Stimulated activated CD4-positive, alpha-beta T cell treated with anti-CD3 and anti-CD28 coated beads, Interleukin-1b, Interleukin-23, amount 100 ng/mL, for 24 hours (primary cell): ENCODE data around the gene OSBPL7.

Source experiments
- DNase-seq, 4 experiments: peaks; one replicate each; pipeline ENCODE4 v3.0.0-alpha.2; 2020; ENCODE audit warnings: low read depth in 4 of 4, low spot score in 1 of 4

The OSBPL7 gene

GRCh38 chr17:47829870-47830269, 8.3 kb upstream of the OSBPL7 start:
- DNase-seq = no peak

- DNase-seq = no peak
Measured at GRCh38 chr17:47823519-47823918, 1.9 kb upstream of the OSBPL7 start.

- DNase-seq = no peak
Measured at GRCh38 chr17:47822785-47823184, 1.2 kb upstream of the OSBPL7 start.

DNA sequence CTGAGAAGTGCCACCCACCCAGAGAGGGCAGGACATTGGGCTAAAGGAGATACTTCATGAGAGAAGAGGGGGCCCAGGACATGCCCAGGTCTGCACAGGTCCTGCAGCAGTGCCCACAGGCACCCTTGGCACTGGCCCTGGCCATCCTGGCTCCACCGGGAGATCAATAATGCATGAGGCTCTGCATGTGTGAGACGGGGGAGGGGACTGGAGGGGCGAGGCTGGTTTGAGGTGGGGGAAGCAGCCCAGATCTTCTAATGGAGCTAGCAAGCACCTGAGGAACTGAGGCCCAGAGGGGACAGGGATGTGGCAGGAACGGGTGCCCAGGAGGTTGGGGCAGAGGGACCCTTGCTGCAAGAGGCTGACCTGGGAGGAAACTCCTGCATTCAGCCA, 567 bp downstream of the OSBPL7 start:
- DNase-seq = no peak

DNA sequence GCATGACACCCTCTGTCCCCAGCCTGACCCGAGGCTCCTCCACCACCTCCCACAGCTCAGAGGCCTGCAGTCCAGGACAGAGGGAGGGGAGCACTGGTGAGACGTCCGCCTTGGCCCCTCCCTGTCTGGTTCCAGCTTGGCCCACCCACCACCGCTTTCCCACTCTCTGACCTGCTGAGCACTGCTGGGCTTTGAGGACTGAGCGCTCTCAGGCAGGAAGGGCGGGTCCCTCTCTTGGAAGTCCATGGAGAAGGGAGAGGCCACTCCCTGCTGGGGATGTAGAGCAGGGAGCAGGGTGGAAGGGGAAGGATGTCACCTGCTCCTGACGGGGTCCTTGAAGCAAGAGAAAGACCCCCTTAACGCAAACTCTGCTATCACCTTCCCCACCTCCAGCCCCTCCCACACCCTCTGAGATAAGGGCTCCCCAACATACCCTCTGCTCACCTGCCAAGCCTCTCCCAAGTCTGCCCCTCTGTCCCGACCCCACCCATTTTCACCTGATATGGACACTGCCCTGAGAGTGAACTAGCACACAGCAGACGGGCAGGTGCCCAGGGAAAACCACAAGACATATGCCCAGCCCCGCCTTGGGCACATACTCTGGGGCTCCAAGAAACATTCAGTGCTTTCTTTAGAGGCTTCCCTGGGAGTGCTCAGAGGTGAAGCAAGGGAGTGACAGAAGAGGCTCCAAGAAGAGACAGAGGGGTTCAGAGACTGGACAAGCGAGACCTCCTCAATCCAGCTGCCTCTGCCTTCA, 1.4 kb downstream of the OSBPL7 start:
- no peak for DNase-seq

DNA sequence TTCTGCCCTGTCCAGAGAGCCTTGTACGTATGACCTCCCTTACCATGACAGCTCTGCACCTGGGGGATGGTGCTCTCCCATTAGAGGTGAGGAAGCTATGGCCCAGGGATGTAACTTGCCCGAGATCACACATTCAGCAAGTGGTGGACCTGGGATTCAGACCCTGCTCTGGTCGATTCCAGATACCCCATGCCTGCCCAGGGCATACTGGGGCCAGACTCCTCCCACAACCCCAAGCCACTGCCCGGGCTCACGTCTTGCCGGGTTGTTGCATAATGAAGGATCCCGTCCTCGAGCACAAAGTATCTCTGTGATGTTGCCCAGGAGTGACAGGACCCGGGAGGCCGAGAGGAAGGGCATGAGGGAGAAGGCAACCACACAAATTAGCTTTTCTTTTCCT, 2.1 kb downstream of the OSBPL7 start:
- no peak for DNase-seq

DNA sequence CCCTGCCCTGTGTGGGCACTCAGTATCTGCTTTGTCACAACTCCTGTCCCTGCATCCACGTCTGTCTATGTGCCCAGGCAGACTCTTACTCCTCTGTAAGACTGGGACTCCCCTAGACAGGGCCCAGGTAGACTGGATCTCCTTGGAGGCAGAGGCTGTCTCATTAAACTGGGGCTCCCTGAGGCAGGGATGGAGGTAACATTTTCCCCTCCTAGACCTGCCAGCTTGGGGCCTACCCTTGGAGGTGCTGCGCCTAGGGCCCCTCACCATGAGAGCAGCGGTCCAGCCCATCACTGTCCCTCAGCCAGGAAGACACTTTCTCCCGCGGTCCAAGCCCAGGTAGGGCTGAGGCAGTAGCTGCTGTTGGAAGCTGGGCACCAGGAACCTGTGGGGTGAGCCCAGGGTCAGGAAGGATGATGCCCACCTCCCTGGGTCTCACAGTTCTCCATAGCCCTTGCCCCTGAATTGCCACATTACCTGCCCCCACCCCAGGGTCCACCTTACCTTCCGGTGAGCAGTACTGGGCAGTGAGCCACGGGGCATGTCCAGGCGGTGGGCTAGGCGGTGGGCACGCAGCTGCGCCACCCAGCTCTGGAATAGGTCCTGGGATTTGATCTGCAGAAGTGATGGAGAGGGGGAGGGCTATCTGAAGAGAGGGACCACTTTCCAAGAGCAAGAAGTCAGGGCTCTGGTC, 3.4 kb downstream of the OSBPL7 start:
- no peak for DNase-seq

DNA sequence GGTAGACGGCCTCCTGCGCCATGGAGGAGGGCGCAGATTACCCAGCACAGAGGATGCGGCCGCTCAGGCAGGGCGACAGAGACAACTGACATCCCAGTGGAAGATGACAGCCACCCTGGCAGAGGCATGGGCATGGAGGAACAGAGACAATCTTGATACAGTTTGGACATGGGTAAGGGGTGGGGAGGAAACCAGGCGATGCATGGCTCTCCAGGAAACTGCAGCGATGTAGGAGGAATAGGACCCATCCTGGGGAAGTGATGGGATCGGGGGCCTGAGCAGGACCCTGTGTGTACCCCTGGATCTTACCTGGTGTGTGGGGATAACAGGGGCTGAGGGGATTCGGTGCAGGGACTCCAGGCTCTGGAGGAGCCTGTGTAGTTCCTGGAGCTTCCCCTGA, 4.6 kb downstream of the OSBPL7 start:
- DNase-seq = no peak

- DNase-seq = no peak
Measured at GRCh38 chr17:47816111-47816735, 5.4 kb downstream of the OSBPL7 start.

DNA sequence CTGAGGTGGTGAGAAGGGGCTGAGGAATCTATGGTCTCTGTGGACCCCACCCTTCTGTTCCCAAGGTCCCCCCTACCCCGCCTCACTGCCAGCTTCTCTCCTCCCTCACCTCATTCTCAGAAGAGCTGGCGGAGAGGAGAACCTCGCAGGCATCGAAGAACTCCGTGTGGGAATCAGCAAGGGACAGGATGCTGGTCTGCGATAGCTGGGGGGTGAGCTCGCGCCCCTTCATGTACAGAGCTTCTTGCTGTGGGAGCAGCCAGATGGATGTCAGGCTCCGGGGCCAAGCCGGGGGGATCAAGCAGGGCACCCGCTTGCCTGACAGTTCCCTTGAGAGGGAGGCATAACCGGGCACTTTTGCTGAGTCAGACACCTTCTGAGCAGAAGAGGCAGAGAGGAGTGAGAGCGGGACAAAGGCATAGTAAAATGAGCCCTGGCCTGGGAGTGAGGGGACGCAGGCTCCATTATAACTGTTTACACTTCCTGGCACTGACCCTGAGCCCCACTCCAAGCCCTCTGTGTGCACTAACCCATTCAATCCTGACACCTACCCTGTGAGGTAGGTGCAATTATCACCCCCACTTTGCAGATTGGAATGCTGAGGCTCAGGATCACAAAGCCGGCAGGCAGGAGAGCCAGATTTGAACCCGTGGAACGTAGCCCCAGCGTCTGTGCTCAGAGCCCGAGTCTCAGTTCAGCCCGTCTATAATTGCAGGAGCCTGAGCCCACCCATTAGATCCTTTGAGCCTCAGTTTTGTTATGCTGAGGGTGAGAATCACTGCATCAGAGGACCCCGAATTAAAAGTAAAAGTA, 6.3 kb downstream of the OSBPL7 start:
- no peak for DNase-seq

DNA sequence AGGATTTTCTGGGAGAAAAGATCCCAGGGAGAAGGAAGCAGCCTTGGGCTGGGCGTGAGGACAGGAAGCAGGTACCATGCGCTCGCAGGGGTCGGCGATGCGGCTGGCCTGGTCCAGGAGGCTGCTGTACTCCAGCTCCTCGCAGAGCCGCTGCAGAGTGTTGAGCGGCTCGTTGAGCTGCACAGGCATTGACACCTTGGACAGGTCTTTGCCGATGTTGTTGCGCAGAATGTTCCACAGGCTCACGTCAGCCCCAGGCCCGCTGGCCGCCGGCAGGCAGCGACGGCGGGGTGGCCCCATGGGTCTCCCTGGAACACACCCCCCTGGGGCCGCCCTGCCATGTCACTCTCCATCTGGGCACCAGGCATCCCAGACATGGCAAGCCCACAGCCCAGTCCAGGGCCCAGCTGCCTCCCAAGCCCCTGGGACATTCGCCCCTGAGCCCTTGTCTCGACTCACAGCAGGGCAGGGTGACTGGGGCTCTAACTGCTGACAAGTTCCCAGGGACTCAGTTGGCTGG, 8.0 kb downstream of the OSBPL7 start:
- no peak for DNase-seq

DNA sequence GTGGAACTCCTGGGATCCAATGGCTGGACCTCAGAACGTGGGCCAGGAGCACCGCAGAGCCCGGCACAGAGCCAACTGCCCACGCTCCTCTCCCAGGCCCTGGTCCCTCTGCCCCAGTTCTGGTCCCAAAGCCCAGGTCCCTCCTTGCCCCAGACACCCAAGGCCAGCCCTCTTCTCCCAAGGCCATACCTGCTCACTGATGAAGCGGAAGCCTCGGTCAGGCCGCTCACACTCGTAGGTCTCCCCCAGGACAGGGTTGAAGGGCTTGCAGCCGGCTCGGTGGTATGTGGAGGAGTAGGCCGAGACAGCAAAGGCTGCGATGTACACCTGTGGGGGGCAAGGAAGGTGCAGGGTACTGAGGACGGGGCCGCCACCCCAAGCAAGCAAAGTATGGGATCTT, 8.5 kb downstream of the OSBPL7 start:
- DNase-seq = no peak

GRCh38 chr17:47812146-47812920, 9.3 kb downstream of the OSBPL7 start:
- no peak for DNase-seq

- DNase-seq = no peak
Measured at GRCh38 chr17:47811709-47812108, 9.9 kb downstream of the OSBPL7 start.

DNA sequence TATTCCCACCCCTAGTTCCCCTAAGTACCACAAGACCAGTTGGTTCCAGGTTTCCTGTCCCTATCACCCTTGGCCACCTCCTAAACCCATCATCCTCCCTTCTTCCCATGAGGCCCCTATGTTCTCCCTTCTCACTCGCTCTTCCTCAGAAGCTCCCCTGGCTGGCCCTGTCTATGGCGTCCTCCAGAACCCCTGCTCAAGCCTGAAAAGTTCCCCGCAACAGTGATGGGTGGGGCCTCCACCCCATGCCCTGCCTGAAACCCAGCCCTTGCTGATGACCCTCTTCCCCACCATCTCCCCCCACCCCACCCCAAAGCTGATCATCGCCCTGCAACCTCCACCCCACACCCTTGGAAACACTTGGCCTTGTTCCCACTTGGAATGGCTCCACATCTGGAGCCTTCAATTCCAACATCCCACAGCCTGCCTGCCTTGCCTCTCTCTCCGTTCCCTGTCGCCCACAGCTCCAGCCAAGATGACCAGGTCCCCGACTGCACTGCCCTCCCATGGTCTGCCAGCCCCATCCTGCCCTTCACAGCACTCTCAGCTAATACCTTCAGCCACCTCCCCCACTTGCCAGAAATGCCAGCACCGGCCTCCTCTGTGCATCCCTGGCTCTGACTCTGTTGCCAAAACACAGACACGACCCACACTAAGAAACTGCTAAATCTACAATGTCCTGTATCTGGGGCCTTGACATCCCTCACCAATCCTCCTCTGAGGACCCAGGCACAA, 10.5 kb downstream of the OSBPL7 start:
- DNase-seq = no peak

- no peak for DNase-seq
Measured at GRCh38 chr17:47810200-47810821, 11.3 kb downstream of the OSBPL7 start.

DNA sequence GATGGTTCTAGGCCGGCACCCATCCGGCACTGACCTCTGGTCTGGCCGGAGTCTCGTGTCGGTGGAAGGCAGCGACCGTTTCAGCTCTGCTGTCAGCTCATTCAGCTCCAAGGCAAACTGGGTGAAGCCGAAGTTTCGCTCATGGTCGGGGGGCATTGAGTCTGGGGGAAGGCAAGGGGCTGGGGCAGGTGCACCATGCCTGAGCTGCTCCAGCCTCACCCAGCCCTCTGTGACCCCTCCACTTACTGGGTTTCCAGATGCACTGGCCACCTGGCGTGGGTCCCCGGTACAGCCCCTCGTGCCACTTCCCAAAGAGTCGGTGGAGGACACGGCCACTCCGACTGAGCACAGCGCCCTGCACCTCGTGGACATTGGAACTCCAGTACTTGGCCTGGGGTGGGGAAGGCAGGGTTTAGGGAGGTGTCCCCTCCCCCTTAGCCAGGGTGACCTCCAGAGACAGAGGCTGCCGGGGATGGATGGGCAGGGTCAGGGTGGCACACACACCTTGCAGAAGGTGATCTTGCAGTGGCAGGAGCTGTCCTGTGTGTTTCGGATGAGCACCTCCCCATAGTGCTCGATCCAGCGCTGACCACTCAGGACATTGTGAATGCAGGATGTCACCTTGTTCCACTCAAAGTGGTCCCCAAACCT, 12.6 kb downstream of the OSBPL7 start:
- no peak for DNase-seq

DNA sequence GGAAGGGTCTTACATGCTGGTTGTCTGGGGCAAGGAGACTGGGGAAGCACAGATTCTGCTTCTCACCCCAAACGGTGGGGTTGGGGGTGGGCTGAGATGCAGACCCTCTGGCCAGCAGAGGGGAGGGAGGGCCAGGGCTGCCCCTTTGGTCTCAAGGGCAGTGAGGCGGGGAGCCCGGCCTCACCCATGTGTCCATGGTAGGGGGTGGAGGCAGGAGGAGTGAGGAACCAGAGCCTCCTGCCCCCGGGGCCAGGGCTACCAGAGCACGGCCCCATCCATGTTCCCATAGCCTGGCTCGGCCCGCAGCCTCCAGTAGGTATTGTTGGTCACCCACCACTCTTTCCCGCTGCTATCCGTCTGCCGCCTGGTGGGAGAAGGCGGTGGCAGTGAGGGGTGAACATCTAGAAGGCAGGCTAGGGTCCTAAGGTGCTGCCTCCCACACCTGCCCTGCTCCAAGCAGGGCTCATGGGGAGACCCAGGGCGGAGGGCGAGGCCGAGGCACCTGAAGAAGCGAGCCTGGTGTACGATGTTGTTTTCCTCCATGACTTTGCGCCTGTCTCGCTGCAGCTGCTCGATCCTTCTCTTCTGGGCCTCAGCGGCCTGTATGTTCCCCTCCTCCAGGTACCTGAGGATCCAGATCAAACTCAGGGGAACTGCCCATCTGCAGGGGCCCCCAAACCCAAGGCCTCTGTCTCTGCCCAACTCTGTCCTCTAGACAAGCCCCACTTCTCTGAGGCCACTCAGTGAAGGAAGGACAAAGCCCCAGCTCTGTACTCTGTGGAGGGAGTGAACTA, 13.4 kb downstream of the OSBPL7 start:
- no peak for DNase-seq
